HG03442 (cell line): ENCODE measurements around the gene BLCAP.

Experiments
- ATAC-seq: cut with Tn5 transposase; IDR thresholded peaks from one replicate; pipeline ENCODE4 v1.9.1; 2021; ENCODE audit warnings: mild to moderate bottlenecking, moderate library complexity; ENCODE audit not compliant: unreplicated experiment

BLCAP gene

DNA sequence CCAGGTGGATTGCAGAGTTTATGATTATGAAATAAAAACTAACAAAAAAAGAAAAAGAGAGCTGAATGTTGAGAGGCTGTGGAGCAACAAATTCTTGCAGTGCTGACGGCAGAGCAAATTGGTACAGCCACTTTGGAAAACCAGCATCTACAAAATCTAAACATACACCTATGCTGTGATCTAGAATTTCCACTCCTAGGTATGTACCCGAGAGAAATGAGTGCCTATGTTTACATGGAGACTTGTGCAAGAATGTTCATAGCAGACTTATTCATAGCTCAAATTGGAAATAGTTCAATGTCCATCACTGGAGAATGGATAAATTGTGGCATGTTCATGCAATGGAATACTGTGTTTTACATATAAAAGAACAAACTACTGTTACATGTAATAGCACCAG, 3.0 kb upstream of the BLCAP start:
- ATAC-seq: no peak

DNA sequence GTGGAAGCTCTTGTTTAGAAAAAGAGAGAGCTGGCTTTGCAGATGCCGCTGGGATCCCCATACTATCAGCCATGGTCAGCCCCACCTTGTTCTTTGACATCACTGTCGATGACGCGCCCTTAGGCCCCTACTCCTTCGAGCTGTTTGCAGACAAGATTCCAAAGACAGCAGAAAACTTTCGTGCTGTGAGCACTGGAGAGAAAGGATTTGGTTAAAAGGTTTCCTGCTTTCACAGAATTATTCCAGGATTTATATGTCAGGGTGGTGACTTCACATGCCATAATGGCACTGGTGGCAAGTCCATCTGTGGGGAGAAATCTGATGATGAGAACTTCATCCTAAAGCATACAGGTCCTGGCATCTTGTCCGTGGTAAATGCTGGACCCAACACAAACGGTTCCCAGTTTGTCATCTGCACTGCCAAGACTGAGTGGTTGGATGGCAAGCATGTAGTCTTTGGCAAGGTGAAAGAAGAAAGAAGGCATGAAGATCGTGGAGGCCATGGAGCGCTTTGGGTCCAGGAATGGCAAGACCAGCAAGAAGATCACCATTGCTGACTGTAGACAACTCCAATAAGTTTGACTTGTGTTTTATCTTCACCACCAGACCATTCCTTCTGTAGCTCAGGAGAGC, 2.4 kb upstream of the BLCAP start:
- ATAC-seq: no peak

DNA sequence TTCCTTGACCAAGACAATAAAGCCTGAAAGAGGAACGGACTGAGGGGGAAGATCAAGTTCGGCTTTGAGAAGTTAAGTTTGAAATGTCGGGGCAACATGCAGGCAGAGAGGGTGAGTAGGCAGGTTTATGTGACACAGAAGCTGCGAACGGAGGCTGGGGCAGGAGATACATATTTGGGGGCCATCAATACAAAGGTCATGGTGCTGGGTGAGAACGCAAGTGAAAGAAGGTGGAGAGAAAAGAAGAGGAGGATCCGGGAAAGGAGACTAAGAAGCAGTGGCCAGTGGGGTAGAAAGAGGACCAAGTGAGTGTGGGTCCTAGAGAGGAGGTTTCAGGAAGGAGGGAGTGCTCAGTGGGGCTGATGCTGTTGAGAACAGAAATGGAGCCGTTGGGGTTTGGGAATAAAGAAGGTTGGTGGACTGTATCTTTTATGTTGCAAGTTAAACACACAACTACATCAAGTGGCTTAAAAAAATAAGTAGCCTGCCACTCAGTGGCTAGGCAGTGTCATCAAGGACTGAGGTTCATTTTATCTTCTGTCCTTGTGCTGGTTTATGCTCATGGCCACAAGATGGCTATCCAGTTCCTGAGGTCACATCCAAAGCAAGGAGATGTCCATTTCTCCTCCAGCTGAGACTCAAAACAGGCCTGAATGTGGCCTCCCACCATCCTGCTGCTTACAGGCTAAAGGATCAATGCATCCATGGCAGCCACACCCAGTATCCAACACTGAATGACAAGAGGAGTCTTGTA, 1.7 kb upstream of the BLCAP start:
- ATAC-seq: no peak

DNA sequence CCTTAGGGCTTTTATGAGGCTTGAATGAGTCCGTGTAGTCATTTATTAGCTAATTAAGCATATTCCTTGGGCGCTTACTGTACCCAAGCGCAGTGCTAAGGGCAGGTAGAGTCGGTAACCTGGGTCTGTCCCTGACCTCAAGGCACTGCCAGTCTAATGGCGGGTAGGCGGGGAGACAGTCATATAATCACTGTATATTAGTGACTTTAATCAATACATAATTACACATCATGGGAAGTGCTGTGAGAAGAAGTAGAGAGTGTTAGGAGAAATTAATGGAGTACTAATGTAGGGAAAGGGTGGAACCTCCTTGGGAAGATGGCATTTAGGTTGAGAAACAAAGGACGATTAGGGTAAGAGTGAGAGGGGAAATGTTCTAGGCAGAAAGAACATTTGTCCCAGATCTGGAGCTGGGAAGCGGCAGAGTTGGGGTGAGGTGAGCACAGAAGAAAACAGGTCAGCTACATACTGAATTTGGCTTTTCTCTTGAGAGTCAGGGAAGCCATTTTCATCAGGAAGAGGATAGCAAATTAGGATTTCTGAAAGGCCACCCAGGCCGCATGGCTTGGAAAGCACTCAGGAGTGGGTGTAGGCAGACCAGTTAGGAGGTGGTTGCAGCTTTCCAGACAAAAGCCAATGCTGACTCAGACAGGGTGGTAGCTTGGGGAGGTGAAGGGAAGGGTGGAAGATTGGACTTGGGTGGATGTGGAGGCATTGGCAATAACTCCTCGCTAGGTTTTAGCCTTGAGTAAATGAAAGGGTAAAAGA, 954 bp upstream of the BLCAP start:
- ATAC-seq: no peak

DNA sequence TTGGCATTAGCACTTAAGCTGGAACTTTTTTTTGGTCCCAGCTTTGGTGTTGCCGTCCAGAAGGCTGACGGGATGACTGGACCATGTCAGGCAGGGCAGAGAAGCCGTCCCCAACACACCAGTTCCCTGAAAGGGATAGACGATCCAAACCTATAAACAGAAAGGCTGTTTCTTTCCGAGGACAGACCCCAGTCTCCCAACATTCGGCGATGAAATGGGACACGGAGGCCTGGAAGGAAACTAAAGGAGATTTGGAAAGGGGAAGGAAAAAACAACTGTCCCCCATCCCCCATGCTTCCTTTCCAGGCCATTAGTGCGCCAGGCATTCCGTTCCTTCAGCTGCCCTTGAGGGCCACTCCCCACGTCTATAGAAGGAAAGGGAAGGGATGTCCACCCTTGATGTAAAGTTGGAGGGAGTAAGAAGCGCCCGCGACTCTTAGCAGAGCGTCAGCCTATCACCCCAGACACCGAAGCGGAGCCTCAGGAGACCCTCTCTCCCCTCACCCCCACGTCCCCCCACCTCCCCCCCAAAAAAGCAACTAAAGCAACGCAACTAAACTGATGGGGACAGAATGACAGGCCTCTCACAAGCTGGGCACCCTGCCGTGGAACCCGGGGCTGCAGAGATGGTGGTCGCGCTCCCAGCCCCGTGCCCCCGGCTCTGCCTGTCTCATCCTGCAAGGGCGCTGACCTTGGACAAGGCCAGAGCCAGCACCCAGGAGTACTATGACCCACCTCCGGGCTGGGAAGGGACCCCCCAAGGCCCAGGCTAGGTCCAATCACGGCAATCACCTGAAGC, 638 bp downstream of the BLCAP start:
- no peak for ATAC-seq

DNA sequence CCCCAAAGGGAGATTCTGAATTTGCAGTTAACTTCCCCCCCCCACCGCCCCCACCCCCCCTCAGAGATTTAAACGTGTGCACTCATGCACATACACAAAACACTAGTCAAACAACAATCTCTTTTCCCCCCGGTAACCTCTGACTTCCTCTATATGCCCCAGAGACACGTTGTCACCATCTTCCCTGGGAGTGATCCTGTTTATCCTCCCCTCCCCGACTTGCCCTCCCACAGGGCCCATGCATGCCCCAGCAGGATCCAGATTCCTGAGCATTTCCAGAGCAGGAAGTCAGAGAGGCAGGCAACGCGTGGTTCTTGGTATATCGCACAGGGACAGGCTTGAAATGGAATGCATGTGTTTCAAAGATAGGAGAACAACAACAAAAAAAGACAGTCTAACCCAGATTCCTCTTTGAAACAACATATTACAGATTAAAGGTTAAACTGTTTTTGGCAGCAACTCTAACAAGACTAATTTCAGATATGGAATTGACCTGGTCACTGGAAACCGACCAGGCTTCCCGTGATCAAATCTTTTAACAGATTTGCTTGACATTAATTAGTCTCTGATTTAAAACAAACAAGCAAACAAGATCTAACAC, 1.3 kb downstream of the BLCAP start:
- ATAC-seq: no peak

DNA sequence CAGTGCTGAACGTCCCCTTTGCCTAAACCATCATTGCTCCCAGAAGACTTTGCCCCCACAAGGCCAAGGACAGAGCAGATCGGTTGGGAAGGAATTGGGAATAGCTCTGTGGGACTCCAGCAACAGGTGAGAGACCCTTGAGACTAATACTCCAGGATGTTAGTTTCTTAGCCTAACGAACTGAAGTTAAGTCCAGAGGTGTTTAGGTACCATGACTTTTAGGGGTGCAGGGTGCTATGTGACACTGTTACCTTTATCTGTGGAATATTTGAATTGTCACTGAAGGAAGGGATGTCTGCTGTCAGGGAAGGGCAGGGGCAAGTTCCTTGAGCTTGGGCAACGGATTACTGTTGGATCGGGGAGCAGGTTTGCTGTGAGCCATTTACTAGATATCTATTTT, 1.9 kb downstream of the BLCAP start:
- ATAC-seq: no peak

DNA sequence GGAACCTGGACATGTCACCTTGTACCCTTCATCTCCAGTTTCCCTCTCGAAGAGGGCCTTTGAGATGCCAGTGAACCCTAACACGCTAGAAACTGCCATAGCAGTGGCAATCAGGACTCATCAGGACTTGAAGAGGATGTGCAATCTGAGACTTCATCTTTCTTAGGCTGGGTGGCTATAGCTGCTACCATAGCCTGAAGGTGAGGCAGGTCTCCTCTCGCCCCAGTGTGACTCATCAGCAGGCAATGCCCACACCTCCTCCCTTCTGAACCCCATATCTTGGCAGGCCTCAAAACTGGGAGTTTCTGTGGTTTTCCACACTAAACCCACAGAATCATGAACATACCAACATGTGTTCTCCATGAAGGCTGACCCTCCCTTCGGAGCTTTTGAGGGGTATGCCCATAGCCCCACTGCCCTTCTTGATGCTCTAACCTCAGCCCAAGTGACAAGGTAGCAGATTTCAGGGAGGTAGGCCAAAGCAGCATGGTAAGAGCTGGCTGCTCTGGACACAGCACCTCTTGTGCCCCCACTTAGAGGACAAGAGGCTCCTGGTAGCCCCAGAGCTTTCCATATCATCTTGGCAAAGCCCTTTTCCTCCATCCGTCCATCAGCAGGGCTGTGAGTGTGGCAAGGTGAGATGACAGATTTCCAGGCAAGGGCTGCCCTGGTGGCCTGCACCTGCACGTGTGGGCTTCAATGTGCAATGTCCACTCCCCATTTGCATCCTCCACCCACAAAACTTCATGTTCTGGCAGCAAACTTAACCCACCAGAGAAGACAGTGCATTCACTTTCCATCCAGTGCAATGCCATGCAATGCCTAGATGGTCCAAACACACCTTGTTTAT, 2.6 kb downstream of the BLCAP start:
- no peak for ATAC-seq

DNA sequence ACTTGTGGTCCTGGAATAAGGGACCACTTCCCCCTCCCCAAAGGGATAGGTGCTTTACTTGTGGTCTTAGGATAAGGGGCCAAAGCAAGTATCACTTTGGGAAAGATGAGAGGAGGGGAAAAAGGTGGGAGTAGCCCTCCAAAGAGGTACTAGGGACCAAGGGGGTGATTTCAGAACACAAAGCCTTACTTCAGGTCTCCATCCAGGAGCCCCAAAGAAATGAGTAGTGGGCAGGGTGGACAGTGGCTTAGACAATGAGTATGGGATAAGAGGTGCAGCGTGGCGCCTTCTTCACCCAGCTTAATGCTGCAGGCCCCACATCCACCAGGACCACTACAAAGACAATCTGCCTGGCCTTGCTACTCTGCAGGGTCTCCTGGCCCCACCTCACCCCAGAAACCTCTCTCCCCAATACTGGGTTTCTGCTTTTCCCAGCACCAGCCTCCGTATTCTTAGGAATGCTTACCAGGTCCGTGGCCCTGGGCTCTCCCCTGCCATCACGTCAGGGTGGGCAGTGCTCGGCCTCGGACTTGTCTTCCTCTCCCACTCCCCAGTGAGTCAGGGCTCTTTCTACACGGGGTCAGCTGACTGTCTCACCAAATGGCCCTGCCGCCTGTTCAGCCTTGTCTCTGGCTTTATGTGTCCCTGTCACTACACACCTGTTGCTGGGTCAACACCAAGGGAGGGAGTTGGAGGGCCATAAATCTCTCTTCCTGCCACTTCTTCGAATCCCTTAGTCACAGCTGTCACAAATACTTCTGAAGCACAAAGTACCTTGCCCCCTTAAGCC, 3.6 kb downstream of the BLCAP start:
- no peak for ATAC-seq

DNA sequence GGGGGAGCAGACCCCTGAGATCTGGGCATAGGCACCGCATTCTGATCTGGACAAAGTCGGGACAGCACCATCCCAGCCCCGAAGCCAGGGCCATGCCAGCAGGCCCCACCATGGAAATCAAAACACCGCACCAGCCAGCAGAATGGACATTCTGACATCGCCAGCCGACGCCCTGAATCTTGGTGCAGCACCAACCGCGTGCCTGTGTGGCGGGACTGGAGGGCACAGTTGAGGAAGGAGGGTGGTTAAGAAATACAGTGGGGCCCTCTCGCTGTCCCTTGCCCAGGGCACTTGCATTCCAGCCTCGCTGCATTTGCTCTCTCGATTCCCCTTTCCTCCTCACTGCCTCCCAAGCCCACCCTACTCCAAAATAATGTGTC, 4.7 kb downstream of the BLCAP start:
- no peak for ATAC-seq

DNA sequence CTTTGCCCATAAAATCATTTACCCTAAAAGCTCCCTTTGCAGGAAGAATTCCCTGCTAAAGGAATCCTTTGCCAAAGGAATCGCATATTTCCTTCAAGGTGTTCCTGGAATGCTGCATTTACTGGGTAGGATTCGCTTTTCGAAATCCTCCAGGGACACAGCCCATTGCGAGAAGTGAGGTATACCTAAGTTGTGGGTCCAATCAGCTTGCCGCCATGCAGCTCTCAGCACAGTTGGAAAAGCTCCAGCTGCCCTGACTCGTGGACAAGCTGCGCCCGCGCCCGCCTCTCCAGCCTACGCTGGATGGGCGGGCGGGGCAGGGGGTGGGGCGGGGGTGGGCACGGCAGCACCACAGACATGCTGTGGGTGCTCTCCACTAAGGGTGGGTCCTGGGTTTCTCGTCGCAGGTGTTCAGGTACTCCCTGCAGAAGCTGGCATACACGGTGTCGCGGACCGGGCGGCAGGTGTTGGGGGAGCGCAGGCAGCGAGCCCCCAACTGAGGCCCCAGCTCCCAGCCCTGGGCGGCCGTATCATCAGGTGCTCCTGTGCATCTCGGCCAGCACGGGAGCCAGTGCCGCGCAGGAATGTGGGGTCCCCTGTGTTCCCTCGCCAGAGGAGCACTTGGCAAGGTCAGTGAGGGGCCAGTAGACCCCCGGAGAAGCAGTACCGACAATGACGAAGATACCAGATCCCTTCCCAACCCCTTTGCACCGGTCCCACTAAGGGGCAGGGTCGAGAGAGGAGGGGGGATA, 5.2 kb downstream of the BLCAP start:
- ATAC-seq: no peak

DNA sequence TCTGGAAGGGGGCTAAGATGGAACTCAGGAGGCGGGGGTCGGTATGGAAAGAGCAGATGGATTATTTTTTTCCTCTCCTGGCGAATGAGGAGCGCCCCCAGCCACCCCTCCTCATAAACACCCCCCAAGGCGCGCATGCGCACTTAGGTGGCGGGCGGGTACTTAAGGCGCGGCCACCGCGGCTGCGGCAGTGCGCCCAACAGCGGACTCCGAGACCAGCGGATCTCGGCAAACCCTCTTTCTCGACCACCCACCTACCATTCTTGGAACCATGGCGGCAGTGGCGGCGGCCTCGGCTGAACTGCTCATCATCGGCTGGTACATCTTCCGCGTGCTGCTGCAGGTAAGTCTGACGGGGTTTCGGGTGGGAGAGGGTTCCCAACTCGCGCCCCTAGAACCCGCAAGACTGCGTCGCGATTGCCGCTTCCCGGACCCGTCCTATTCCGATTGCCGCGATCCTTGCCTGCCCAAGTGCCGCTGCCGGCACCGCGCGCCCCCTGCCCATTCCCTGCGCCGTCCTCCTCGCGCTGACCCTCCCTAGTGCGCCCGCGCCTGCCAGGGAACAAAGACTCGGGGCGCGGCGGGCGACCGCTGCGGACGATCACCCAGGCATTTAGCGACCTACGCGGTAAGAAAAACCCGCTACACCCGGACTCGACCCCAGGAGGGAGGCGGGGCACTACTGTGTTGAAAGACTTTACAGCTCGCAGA, 6.5 kb downstream of the BLCAP start, which contains the start of gene NNAT:
Gene NNAT, plus strand, starts transcription at position 190 of the 711 bp plus-strand sequence. Its CDS starts 82 bp downstream, at position 272.
- no peak for ATAC-seq

DNA sequence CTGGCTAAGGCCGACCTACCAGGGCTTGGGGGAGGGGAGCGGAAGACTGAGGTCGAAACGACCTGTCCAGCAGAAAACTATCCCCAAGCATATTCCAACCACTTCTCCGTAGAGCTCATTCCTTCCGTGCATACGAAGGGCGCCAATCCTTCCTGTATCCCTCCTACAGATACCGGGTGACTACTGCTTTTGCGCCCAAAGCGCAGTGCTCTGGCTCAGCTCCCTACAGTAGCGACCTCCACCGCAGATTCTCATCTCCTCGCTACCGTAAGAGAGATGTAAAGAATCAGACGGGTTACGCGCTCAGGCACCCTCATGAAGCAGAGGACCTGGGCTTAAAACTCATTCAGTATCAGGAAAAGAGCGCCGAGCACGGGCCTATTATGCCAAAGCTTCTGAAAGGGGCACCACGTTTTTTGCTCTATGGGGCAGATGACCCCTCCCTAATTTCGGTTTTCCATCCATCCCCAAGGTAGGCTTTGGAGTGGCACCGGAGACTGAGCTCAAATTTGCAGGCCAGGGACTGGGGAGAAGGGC, 7.2 kb downstream of the BLCAP start:
- no peak for ATAC-seq

DNA sequence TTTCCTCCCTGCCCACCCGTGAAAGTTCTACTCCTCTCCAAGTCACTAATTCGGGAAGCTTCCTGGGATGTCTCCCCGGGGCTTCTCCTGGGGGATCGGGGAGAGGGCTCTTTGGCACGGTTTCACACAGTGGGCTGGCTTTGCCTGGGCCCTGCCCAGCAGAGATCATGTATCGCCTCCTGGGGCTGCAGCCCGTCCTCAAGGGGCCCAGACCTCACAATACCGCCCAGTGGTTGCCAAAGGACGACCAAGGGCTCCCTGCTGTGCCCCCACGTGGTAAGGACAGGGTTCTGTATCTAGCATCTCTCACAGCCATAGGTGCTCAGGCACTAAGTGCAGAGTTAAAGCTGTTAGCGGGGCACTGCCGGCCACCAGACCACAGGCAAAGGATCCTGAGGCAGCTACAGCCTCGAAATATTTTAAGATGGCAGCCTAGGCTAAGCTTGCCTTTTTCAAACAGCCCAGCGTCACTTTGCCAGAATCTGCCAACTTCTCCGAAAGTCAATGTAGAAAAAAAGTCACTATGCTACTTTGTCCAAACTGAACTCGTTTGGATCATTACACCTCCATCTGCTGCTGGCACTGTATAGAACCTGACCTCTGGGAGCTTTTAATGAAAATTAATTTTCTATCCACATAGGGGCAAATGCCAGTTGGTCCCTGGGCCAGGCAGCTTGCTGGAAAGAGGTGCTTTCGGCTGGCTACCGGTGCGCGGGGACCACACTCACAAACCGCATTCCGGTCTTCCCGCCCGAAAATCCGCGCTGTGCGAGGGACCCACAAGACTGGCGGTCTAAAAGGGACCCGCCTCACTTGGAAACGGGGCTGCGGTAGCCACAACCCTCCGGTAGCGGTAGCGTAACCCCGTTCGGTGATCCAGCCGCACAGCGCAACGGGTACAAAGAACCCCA, 7.9 kb downstream of the BLCAP start:
- no peak for ATAC-seq

DNA sequence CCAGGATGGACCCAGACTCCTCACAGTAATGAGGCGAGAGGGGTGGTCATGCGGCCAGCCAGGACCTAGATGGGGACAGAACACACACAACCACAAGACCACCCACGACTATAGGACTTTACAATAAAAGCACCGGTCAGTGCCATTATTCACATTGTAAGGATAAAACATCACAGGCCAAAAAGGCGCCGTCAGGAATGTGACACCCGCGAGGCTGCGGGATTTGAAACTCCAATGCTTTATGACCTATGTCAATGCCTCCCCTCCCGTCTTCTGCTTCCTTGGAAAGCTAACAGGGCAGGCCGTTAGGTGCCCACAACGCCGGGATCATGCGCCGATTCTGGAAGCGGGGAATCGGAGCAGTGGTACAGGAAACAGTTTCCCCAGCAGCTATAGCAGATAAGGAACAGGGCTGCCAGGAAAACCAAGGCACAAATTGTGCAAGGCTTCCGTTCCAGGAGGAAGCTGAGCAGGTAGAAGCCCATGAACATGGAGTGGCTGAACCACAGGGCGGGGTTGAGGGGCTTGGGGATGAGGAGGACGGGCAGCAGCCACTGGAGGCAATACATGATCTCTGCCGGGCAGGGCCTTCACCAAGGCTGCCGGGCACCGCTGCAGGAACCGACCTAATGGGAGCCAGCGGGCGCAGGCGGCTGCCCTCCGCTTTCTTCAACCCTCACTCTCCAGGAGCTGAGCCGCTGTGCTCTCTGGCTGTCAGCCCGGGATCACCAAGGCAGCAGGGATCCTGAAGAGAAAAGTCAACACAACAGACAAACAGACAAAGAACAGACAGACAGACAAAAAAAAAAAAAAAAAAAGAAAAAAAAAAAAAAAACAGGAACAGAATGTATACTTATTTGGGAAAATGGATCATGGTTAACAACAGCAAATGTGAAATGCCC, 8.8 kb downstream of the BLCAP start:
- ATAC-seq: no peak
